Measurements from ENCODE around the gene BIN1. TPM values are rescaled to one million over a fixed set of nuclear protein-coding genes. Genes with fewer than 3 reads are reported as not detected.

The BIN1 gene
- total RNA-seq, 1 experiment from 2014 or later = 31.8 TPM

DNA sequence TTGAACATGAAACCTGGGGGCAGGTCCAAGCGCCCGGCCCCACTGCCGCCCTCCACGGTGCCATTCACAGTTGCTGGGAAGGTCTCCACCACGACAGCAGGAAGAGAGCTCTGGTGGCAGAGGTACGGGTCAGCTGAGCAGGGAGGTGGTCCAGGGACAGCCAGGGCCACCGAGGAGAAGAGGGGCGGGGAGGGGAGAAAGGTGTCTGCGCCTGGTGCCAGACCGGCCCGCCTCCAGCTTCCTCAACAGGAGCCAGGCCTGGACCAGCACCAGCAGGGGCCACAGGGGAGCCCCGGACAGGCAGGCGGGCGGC lies 56.2 kb downstream of the BIN1 start (continued):
- no peak for TF ChIP-seq EGR1 (IDR thresholded peaks at IDR 0.05; ENCODE audit: low read depth)
- no peak for TF ChIP-seq RAD21 (IDR thresholded peaks at IDR 0.05; ENCODE audit: low read depth)
- no peak for TF ChIP-seq CBX3 (IDR thresholded peaks at IDR 0.05; ENCODE audit: low read depth)
- TF ChIP-seq ELF1 (IDR thresholded peaks at IDR 0.05; ENCODE audit: borderline replicate concordance, low read depth) = no peak
- TF ChIP-seq SP1 (IDR thresholded peaks at IDR 0.05; ENCODE audit: low read depth) = no peak
- no peak for TF ChIP-seq SIN3A (IDR thresholded peaks at IDR 0.05; ENCODE audit: low read depth)
- no peak for TF ChIP-seq ZNF274 (IDR thresholded peaks at IDR 0.05; ENCODE audit: low read depth, low read length)

DNA sequence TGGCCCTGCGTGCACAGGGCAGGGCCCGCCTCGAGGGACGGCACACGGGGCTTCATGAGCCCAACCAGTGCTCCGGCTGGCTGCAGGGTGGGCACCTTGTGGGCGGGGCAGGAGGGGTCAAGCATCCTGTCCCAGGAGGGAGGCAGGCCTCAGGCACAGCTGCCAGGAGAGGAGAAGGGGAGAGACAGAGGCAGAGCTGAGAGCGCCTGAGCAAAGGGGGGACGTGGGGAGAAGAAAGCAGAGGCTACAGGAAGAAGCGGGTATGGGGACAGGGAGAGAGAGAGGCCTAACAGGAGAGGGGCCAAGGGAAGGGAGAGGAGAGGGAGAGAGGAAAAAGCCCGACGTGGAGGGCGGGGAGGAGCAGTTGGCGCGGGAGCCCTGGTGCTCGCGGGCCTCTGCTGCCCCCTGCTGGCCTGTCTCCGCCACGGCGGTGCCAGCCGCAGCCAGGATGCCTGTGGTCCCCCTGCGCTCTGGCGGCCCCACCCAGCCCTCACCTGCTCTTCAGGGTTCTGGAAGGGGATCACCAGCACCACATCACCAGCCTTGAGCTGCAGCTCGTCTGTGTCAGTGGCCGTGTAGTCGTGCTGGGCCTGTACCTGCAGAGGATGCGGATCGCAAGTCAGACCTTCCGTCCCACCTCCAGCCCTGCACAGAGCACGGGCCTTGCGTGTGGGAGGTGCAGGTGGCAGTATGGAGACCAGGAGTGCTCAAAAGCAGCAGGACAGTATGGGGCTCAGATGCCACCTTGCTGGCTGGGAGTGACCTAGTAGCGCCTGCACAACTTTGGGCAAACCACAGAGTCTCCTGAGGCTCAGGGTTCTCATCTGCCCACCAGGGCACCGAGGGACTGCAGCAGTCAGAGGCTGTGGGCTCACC lies 56.8 kb downstream of the BIN1 start:
- intact Hi-C loops (cut with micrococcal nuclease) = no loop called here

More for the DNA sequence above, 56.8 kb downstream of the BIN1 start:
- ChIA-PET CTCF (interaction anchor here (1.1 to 1.5 kb wide), 3 partner anchors 78 to 147 kb away, joined by 3 read pairs; no protein-coding TSS in a partner anchor), RAD21 (ENCODE audit: low non-redundant PET in 1 of 2, low total read pairs in 2 of 2, uncharacterized antibody in 2 of 2, unreplicated experiment in 2 of 2) (interaction anchor here in 1 of 2 experiments (0.7 kb wide), 1 partner anchor 164 kb away, joined by 4 read pairs; no protein-coding TSS in a partner anchor), POLR2A (no interaction called here)
- Histone ChIP-seq H3K79me2 (ENCODE audit: insufficient read depth, low read length) (no peaks in the 10 kb centered on the region), H3K4me1 (ENCODE audit: control insufficient read depth in 1 of 2, insufficient read depth in 2 of 2, low read length in 2 of 2) (peaks cover 0 to 21% of the 10 kb centered on the region in 2 experiments; a peak in 2 of 4 replicates), H3K27me3 (ENCODE audit: insufficient read depth, low read length) (no peaks in the 10 kb centered on the region), H2AFZ (ENCODE audit: low read depth, low read length, poor library complexity, severe bottlenecking) (no peak overlapping the region), H3K9me2 (ENCODE audit: insufficient read depth) (no peaks in the 10 kb centered on the region), H3K9me3 (ENCODE audit: control insufficient read depth in 1 of 2, insufficient read depth in 1 of 2, low read depth in 1 of 2, low read length in 2 of 2) (no peaks in the 10 kb centered on the region), H3K9ac (ENCODE audit: low read length) (no peak overlapping the region), H4K20me1 (ENCODE audit: insufficient read depth) (no peaks in the 10 kb centered on the region), H3K4me3 (replicated peaks in 1 of 2; ENCODE audit: low read depth in 1 of 2, low read length in 2 of 2) (no peak overlapping the region), H3K4me2 (ENCODE audit: low read length) (peak overlapping the region; percentile 35; the same call in 1 of the 2 replicates), H3K36me3 (ENCODE audit: control insufficient read depth in 1 of 2, insufficient read depth in 2 of 2, low read length in 2 of 2) (no peaks in the 10 kb centered on the region), H3K27ac (ENCODE audit: low read depth, low read length) (no peak overlapping the region; the same call in 1 of the 2 replicates)
- DNase-seq (ENCODE audit: low read depth, low spot score) (no peak), ATAC-seq (peak; percentile 85)
- no TSS peak for BruUV-seq (replicated peaks)
- TF ChIP-seq, protein P1, sequence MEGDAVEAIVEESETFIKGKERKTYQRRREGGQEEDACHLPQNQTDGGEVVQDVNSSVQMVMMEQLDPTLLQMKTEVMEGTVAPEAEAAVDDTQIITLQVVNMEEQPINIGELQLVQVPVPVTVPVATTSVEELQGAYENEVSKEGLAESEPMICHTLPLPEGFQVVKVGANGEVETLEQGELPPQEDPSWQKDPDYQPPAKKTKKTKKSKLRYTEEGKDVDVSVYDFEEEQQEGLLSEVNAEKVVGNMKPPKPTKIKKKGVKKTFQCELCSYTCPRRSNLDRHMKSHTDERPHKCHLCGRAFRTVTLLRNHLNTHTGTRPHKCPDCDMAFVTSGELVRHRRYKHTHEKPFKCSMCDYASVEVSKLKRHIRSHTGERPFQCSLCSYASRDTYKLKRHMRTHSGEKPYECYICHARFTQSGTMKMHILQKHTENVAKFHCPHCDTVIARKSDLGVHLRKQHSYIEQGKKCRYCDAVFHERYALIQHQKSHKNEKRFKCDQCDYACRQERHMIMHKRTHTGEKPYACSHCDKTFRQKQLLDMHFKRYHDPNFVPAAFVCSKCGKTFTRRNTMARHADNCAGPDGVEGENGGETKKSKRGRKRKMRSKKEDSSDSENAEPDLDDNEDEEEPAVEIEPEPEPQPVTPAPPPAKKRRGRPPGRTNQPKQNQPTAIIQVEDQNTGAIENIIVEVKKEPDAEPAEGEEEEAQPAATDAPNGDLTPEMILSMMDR (IDR thresholded peaks at IDR 0.05 in 2 of 3, conservative IDR thresholded peaks at IDR 0.05 in 1 of 3; ENCODE audit: borderline replicate concordance in 1 of 3, insufficient read depth in 1 of 3, low read depth in 2 of 3, low read length in 2 of 3) = peak; percentile 42 to 90 (median 87); a peak in 5 of 6 replicates
- TF ChIP-seq EZH2phosphoT487 (IDR thresholded peaks at IDR 0.05; ENCODE audit: borderline replicate concordance) = no peak
- TF ChIP-seq, protein P2, sequence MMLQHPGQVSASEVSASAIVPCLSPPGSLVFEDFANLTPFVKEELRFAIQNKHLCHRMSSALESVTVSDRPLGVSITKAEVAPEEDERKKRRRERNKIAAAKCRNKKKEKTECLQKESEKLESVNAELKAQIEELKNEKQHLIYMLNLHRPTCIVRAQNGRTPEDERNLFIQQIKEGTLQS (IDR thresholded peaks at IDR 0.05) = no peak
- peak; percentile 76 for TF ChIP-seq RAD21 (IDR thresholded peaks at IDR 0.05; ENCODE audit: low read depth)
- TF ChIP-seq, protein P3, sequence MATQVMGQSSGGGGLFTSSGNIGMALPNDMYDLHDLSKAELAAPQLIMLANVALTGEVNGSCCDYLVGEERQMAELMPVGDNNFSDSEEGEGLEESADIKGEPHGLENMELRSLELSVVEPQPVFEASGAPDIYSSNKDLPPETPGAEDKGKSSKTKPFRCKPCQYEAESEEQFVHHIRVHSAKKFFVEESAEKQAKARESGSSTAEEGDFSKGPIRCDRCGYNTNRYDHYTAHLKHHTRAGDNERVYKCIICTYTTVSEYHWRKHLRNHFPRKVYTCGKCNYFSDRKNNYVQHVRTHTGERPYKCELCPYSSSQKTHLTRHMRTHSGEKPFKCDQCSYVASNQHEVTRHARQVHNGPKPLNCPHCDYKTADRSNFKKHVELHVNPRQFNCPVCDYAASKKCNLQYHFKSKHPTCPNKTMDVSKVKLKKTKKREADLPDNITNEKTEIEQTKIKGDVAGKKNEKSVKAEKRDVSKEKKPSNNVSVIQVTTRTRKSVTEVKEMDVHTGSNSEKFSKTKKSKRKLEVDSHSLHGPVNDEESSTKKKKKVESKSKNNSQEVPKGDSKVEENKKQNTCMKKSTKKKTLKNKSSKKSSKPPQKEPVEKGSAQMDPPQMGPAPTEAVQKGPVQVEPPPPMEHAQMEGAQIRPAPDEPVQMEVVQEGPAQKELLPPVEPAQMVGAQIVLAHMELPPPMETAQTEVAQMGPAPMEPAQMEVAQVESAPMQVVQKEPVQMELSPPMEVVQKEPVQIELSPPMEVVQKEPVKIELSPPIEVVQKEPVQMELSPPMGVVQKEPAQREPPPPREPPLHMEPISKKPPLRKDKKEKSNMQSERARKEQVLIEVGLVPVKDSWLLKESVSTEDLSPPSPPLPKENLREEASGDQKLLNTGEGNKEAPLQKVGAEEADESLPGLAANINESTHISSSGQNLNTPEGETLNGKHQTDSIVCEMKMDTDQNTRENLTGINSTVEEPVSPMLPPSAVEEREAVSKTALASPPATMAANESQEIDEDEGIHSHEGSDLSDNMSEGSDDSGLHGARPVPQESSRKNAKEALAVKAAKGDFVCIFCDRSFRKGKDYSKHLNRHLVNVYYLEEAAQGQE (IDR thresholded peaks at IDR 0.05; ENCODE audit: low read depth) = no peak
- TF ChIP-seq, protein P4, sequence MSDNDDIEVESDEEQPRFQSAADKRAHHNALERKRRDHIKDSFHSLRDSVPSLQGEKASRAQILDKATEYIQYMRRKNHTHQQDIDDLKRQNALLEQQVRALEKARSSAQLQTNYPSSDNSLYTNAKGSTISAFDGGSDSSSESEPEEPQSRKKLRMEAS (IDR thresholded peaks at IDR 0.05) = no peak
